GM23248 (cell line): ENCODE data around the gene FAM149B1. TPM values are rescaled to one million over a fixed set of nuclear protein-coding genes. Genes with fewer than 3 reads are reported as not detected.

Source experiments
- DNase-seq: peaks from one replicate; pipeline ENCODE4 v3.0.0-alpha.2; 2015
- H2AFZ ChIP-seq: fragments of 200-600 bp; sonication (generic); 2 replicates; pipeline ENCODE4 v1.6.1; 2016; ENCODE audit warnings: antibody characterized with exemption
- H3F3A ChIP-seq: fragments of 200-600 bp; sonication (generic); 2 replicates; pipeline ENCODE4 v1.6.1; 2016; ENCODE audit warnings: mild to moderate bottlenecking, antibody characterized with exemption, mixed run types; ENCODE audit not compliant: insufficient read depth
- H3K27ac ChIP-seq: fragments of 200-600 bp; sonication (generic); 2 replicates; pipeline ENCODE4 v1.5.1; 2016; ENCODE audit warnings: mild to moderate bottlenecking
- H3K27me3 ChIP-seq: fragments of 200-600 bp; sonication (generic); replicated peaks from 2 replicates; pipeline ENCODE4 v1.6.1; 2016; ENCODE audit warnings: mild to moderate bottlenecking; ENCODE audit not compliant: insufficient read depth
- H3K36me3 ChIP-seq: fragments of 200-600 bp; sonication (generic); 2 replicates; pipeline ENCODE4 v1.6.1; 2016; ENCODE audit warnings: low read depth, mild to moderate bottlenecking
- H3K4me1 ChIP-seq: fragments of 200-600 bp; sonication (generic); 2 replicates; pipeline ENCODE4 v1.6.1; 2016; ENCODE audit warnings: mild to moderate bottlenecking; ENCODE audit not compliant: insufficient read depth
- H3K4me2 ChIP-seq: fragments of 200-600 bp; sonication (generic); one replicate; pipeline ENCODE4 v1.6.1; 2016; ENCODE audit warnings: mild to moderate bottlenecking; ENCODE audit not compliant: unreplicated experiment
- H3K4me3 ChIP-seq: fragments of 200-600 bp; sonication (generic); 2 replicates; pipeline ENCODE4 v1.5.1; 2016; ENCODE audit warnings: mild to moderate bottlenecking
- H3K79me2 ChIP-seq: fragments of 200-600 bp; sonication (generic); 2 replicates; pipeline ENCODE4 v1.6.1; 2016; ENCODE audit warnings: mild to moderate bottlenecking; ENCODE audit not compliant: insufficient read depth
- H3K9ac ChIP-seq: fragments of 200-600 bp; sonication (generic); 2 replicates; pipeline ENCODE4 v1.6.1; 2016; ENCODE audit warnings: mild to moderate bottlenecking
- H3K9me2 ChIP-seq: fragments of 200-600 bp; sonication (generic); 2 replicates; pipeline ENCODE4 v1.6.1; 2016; ENCODE audit warnings: mixed run types, mild to moderate bottlenecking, moderate library complexity; ENCODE audit not compliant: insufficient read depth
- H3K9me3 ChIP-seq: fragments of 200-600 bp; sonication (generic); one replicate; pipeline ENCODE4 v1.6.1; 2017; ENCODE audit warnings: low read depth
- H4K20me1 ChIP-seq: fragments of 200-600 bp; sonication (generic); 2 replicates; pipeline ENCODE4 v1.6.0; 2016; ENCODE audit not compliant: insufficient read depth
- EZH2 ChIP-seq: fragments of 200-600 bp; sonication (generic); IDR thresholded peaks from 2 replicates; pipeline ENCODE4 v1.6.1; 2018; ENCODE audit warnings: antibody characterized with exemption, mild to moderate bottlenecking; ENCODE audit not compliant: insufficient read depth, poor library complexity, severe bottlenecking
- EZH2phosphoT487 ChIP-seq: fragments of 200-600 bp; sonication (generic); IDR thresholded peaks from 2 replicates; pipeline ENCODE4 v1.6.1; 2018; ENCODE audit warnings: antibody characterized with exemption, moderate library complexity, mild to moderate bottlenecking, low read depth; ENCODE audit not compliant: insufficient read depth
- WGBS, 2 experiments: methylation state at CpG; one replicate each; pipeline ENCODE4 v1.1.6; 2015 to 2017; ENCODE audit warnings: low lambda C conversion rate in 2 of 2, low coverage in 1 of 2; ENCODE audit errors: missing lambda C conversion rate in 2 of 2; 5-methylcytosine and 5-hydroxymethylcytosine counted together
- in situ Hi-C: fragments of 300-500 bp; cut with MboI; formaldehyde crosslinking; loops from 2 replicates; pipeline ENCODE4 v1.15.0; 2020
- polyA plus RNA-seq: library from polyadenylated mRNA; unstranded; fragments of >200 nt; fragmentation: Nextera tagmentation; extraction: Ambion mirVana; gene quantifications from 2 replicates; pipeline ENCODE4 v1.2.1, GENCODE V29; 2016
- total RNA-seq: library from RNA; depleted of rRNA; stranded (reverse); fragments of >200 nt; shearing (Covaris generic); gene quantifications from 2 replicates; pipeline ENCODE4 v1.2.3, GENCODE V29; 2014

FAM149B1 gene
- total and polyA plus RNA-seq, 2 experiments from 2014 or later, result 7.4 to 23.3 TPM

- H3F3A ChIP-seq, result no peaks in the 10 kb centered on the region
- no peak overlapping the region for H2AFZ ChIP-seq
- in situ Hi-C loops, result no loop called here
Observed at GRCh38 chr10:73174148-73174925, 6.4 kb downstream of the FAM149B1 start.

GRCh38 chr10:73182568-73182967, 14.6 kb downstream of the FAM149B1 start:
- no peaks in the 10 kb centered on the region for H4K20me1 ChIP-seq
- in situ Hi-C loops, result no loop called here
- H2AFZ ChIP-seq, result no peak overlapping the region
- H3K27ac ChIP-seq, result no peak overlapping the region
- H3K79me2 ChIP-seq, result no peaks in the 10 kb centered on the region
- H3K36me3 ChIP-seq, result 0 out of 2 replicates have a peak, but pooled peaks cover 14% of the 10 kb centered on the region
- H3K27me3 ChIP-seq, result no peaks in the 10 kb centered on the region
- 44 to 47% methylated on average over 2 of the region's 2 CpGs for WGBS, 2 experiments
- H3K9me2 ChIP-seq, result no peaks in the 10 kb centered on the region
- H3K4me2 ChIP-seq, result no peak overlapping the region
- peaks cover 23% of the 10 kb centered on the region for H3F3A ChIP-seq
- H3K9ac ChIP-seq, result no peak overlapping the region
- no peak for TF ChIP-seq EZH2phosphoT487
- no peak for TF ChIP-seq EZH2
- DNase-seq, result peak; percentile 62
- H3K4me3 ChIP-seq, result no peak overlapping the region
- no peaks in the 10 kb centered on the region for H3K9me3 ChIP-seq
- peaks cover 22% of the 10 kb centered on the region for H3K4me1 ChIP-seq

More at GRCh38 chr10:73174148-73174925, 6.4 kb downstream of the FAM149B1 start:
- 94 to 100% methylated on average over 1 of the region's 1 CpG for WGBS, 2 experiments
- peaks cover 12% of the 10 kb centered on the region for H3K79me2 ChIP-seq
- H3K9ac ChIP-seq, result no peak overlapping the region
- H3K36me3 ChIP-seq, result 0 out of 2 replicates have a peak, but pooled peaks cover 11% of the 10 kb centered on the region
- H4K20me1 ChIP-seq, result no peaks in the 10 kb centered on the region
- H3K4me1 ChIP-seq, result no peaks in the 10 kb centered on the region
- H3K9me3 ChIP-seq, result no peaks in the 10 kb centered on the region
- no peaks in the 10 kb centered on the region for H3K27me3 ChIP-seq
- H3K27ac ChIP-seq, result no peak overlapping the region
- no peak for DNase-seq
- H3K4me3 ChIP-seq, result no peak overlapping the region
- no peak for TF ChIP-seq EZH2
- no peak for TF ChIP-seq EZH2phosphoT487
- H3K9me2 ChIP-seq, result no peaks in the 10 kb centered on the region
- no peak overlapping the region for H3K4me2 ChIP-seq

GRCh38 chr10:73183667-73184281, 15.9 kb downstream of the FAM149B1 start:
- H3K27me3 ChIP-seq, result no peaks in the 10 kb centered on the region
- H3K4me3 ChIP-seq, result no peak overlapping the region
- WGBS, 2 experiments, result 35 to 38% methylated on average over 3 of the region's 3 CpGs
- H4K20me1 ChIP-seq, result no peaks in the 10 kb centered on the region
- peak; percentile 87 for DNase-seq
- H3K9me3 ChIP-seq, result no peaks in the 10 kb centered on the region
- peak overlapping the region; percentile 32 for H3K4me2 ChIP-seq
- H3K27ac ChIP-seq, result peak overlapping the region; percentile 57
- H3K79me2 ChIP-seq, result no peaks in the 10 kb centered on the region
- H3K9me2 ChIP-seq, result no peaks in the 10 kb centered on the region
- TF ChIP-seq EZH2phosphoT487 (no peak), EZH2 (no peak)
- in situ Hi-C loops, result no loop called here
- peak overlapping the region; percentile 7; the same call in 1 of the 2 replicates for H3K9ac ChIP-seq
- peaks cover 22% of the 10 kb centered on the region for H3K4me1 ChIP-seq
- peaks cover 23% of the 10 kb centered on the region for H3F3A ChIP-seq
- H2AFZ ChIP-seq, result no peak overlapping the region
- 0 out of 2 replicates have a peak, but pooled peaks cover 12% of the 10 kb centered on the region for H3K36me3 ChIP-seq

- no peak overlapping the region for H3K27ac ChIP-seq
- in situ Hi-C loops, result no loop called here
- DNase-seq, result no peak
- no peak overlapping the region for H2AFZ ChIP-seq
- no peak overlapping the region for H3K9ac ChIP-seq
- peaks cover 23% of the 10 kb centered on the region for H3F3A ChIP-seq
- no peak overlapping the region for H3K4me2 ChIP-seq
- WGBS, 2 experiments, result 96 to 98% methylated on average over 1 of the region's 1 CpG
- no peaks in the 10 kb centered on the region for H3K9me2 ChIP-seq
- H3K79me2 ChIP-seq, result no peaks in the 10 kb centered on the region
- no peaks in the 10 kb centered on the region for H3K27me3 ChIP-seq
- TF ChIP-seq EZH2 (no peak), EZH2phosphoT487 (no peak)
- H3K36me3 ChIP-seq, result 0 out of 2 replicates have a peak, but pooled peaks cover 5% of the 10 kb centered on the region
- no peak overlapping the region for H3K4me3 ChIP-seq
- no peaks in the 10 kb centered on the region for H3K9me3 ChIP-seq
- no peaks in the 10 kb centered on the region for H4K20me1 ChIP-seq
- peaks cover 22% of the 10 kb centered on the region for H3K4me1 ChIP-seq
Observed at GRCh38 chr10:73186266-73186665, 18.3 kb downstream of the FAM149B1 start.
